H1 (cell line): ENCODE results near the gene KCNQ2. TPM values are rescaled to one million over a fixed set of nuclear protein-coding genes. Genes with fewer than 3 reads are reported as not detected.

Experiments used
- CTCF ChIA-PET: fragments of 300-600 bp; sonication (Branson Sonifier 250); formaldehyde crosslinking; loops from one replicate; lab custom pipeline; 2021; ENCODE audit not compliant: partially characterized antibody; lab: Charles Lee
- POLR2A ChIA-PET: fragments of 300-600 bp; sonication (Branson Sonifier 250); formaldehyde crosslinking; loops from one replicate; lab custom pipeline; 2021; ENCODE audit warnings: inconsistent platforms; ENCODE audit not compliant: partially characterized antibody; lab: Charles Lee
- DNase-seq, 2 experiments: peaks; one replicate each; pipeline versions ENCODE4 v3.0.0 to v3.0.0-alpha.2; 2010 to 2022; ENCODE audit warnings: low spot score in 2 of 2, low read depth in 1 of 2, mixed read lengths in 1 of 2
- FAIRE-seq: peaks from 2 replicates; lab custom pipeline; 2011; peaks lifted over from hg19 to GRCh38; lab: Jason Lieb, UNC
- H2AFZ ChIP-seq: 2 replicates; pipeline ENCODE4 v1.8.1; 2012; ENCODE audit warnings: low read length, inconsistent platforms
- H2AK5ac ChIP-seq: 2 replicates; pipeline ENCODE4 v1.6.1; 2013; ENCODE audit warnings: low read depth, low read length
- H2BK120ac ChIP-seq: replicated peaks from 2 replicates; pipeline ENCODE3; 2013; ENCODE audit warnings: low read depth, low read length, inconsistent platforms
- H2BK12ac ChIP-seq: 2 replicates; pipeline ENCODE4 v1.6.1; 2013; ENCODE audit warnings: low read depth, low read length
- H2BK15ac ChIP-seq: 2 replicates; pipeline ENCODE4 v1.6.1; 2013; ENCODE audit warnings: low read length
- H2BK20ac ChIP-seq: 2 replicates; pipeline ENCODE4 v1.6.1; 2013; ENCODE audit warnings: low read length
- H2BK5ac ChIP-seq: 2 replicates; pipeline ENCODE4 v1.6.1; 2013; ENCODE audit warnings: low read depth, low read length
- H3K14ac ChIP-seq: 2 replicates; pipeline ENCODE4 v1.6.1; 2013; ENCODE audit warnings: inconsistent platforms; ENCODE audit not compliant: insufficient read length
- H3K18ac ChIP-seq: 2 replicates; pipeline ENCODE4 v1.6.1; 2013; ENCODE audit warnings: low read length; ENCODE audit errors: extremely low read depth
- H3K23ac ChIP-seq: 2 replicates; pipeline ENCODE4 v1.6.1; 2013; ENCODE audit warnings: inconsistent platforms; ENCODE audit not compliant: insufficient read length
- H3K23me2 ChIP-seq: 2 replicates; pipeline ENCODE4 v1.6.1; 2013; ENCODE audit warnings: low read depth, low read length
- H3K27ac ChIP-seq: 2 replicates; pipeline ENCODE4 v1.6.1; 2011; ENCODE audit warnings: low read depth, low read length, inconsistent platforms
- H3K27me3 ChIP-seq, 4 experiments: replicated peaks in 1 of 4; 1 replicate in 1 of 4; 2 replicates in 3 of 4; pipeline versions ENCODE4 v1.6.1 to v1.8.1; 2011 to 2013; ENCODE audit warnings: low read length in 3 of 4, mild to moderate bottlenecking in 3 of 4, inconsistent platforms in 2 of 4, mixed read lengths in 2 of 4, moderate library complexity in 1 of 4; ENCODE audit not compliant: control insufficient read depth in 3 of 4, insufficient read depth in 3 of 4; ENCODE audit errors: extremely low read depth in 1 of 4
- H3K36me3 ChIP-seq, 4 experiments: 2 replicates each; pipeline versions ENCODE4 v1.6.1 to v1.8.1; 2011 to 2013; ENCODE audit warnings: mild to moderate bottlenecking in 4 of 4, low read length in 3 of 4, moderate library complexity in 2 of 4, control low read depth in 1 of 4, inconsistent platforms in 1 of 4; ENCODE audit not compliant: insufficient read depth in 4 of 4, control insufficient read depth in 2 of 4
- H3K4ac ChIP-seq: replicated peaks from 2 replicates; pipeline ENCODE3; 2013; ENCODE audit warnings: low read length, low read depth, mixed read lengths, inconsistent platforms; ENCODE audit not compliant: insufficient read length
- H3K4me1 ChIP-seq, 4 experiments: replicated peaks in 1 of 4; 1 replicate in 1 of 4; 2 replicates in 3 of 4; pipeline versions ENCODE4 v1.6.1 to v1.8.1; 2011 to 2013; ENCODE audit warnings: low read length in 3 of 4, inconsistent platforms in 2 of 4, mixed read lengths in 1 of 4; ENCODE audit not compliant: insufficient read depth in 4 of 4, control insufficient read depth in 3 of 4
- H3K4me2 ChIP-seq, 2 experiments: 2 replicates each; pipeline versions ENCODE4 v1.6.1 to v1.8.1; 2011 to 2013; ENCODE audit warnings: low read depth in 2 of 2, low read length in 2 of 2, control low read depth in 1 of 2, inconsistent platforms in 1 of 2, mild to moderate bottlenecking in 1 of 2; ENCODE audit not compliant: insufficient read depth in 1 of 2
- H3K4me3 ChIP-seq, 4 experiments: fragments of 200-600, 300-600 bp in 1 of 4; sonication (generic), shearing (Covaris generic), sonication (Bioruptor Twin) in 1 of 4; 2 replicates each; pipeline versions ENCODE4 v1.5.1 to v1.8.1; 2011 to 2016; ENCODE audit warnings: low read length in 4 of 4, low read depth in 3 of 4, control low read depth in 2 of 4, inconsistent platforms in 2 of 4, mild to moderate bottlenecking in 2 of 4, mixed read lengths in 1 of 4, moderate library complexity in 1 of 4; ENCODE audit not compliant: insufficient read depth in 2 of 4; ENCODE audit errors: extremely low read depth in 1 of 4
- H3K56ac ChIP-seq: replicated peaks from 2 replicates; pipeline ENCODE3; 2013; ENCODE audit warnings: low read depth, mild to moderate bottlenecking, mixed read lengths, low read length, inconsistent platforms; ENCODE audit not compliant: insufficient read length
- H3K79me1 ChIP-seq: 2 replicates; pipeline ENCODE4 v1.6.1; 2013; ENCODE audit warnings: low read depth, low read length, control low read depth
- H3K79me2 ChIP-seq, 2 experiments: 2 replicates each; pipeline versions ENCODE4 v1.6.1 to v1.8.1; 2012 to 2013; ENCODE audit warnings: low read length in 2 of 2, mild to moderate bottlenecking in 2 of 2, inconsistent platforms in 1 of 2; ENCODE audit not compliant: insufficient read depth in 2 of 2, control insufficient read depth in 1 of 2
- H3K9ac ChIP-seq, 4 experiments: replicated peaks in 1 of 4; 1 replicate in 1 of 4; 2 replicates in 3 of 4; pipeline versions ENCODE4 v1.6.1 to v1.8.1; 2011 to 2013; ENCODE audit warnings: low read depth in 3 of 4, low read length in 3 of 4, control low read depth in 2 of 4, mild to moderate bottlenecking in 2 of 4, moderate library complexity in 2 of 4, inconsistent platforms in 1 of 4; ENCODE audit errors: extremely low read depth in 1 of 4
- H3K9me3 ChIP-seq, 2 experiments: 2 replicates each; pipeline versions ENCODE4 v1.6.1 to v1.8.1; 2012 to 2013; ENCODE audit warnings: mild to moderate bottlenecking in 2 of 2, moderate library complexity in 2 of 2, control low read depth in 1 of 2, inconsistent platforms in 1 of 2, low read depth in 1 of 2, low read length in 1 of 2, mixed read lengths in 1 of 2; ENCODE audit not compliant: insufficient read depth in 2 of 2
- H4K20me1 ChIP-seq, 2 experiments: replicated peaks in 1 of 2; 2 replicates each; pipeline versions ENCODE3 to v1.8.1; 2011 to 2013; ENCODE audit warnings: inconsistent platforms in 2 of 2, low read length in 2 of 2, mild to moderate bottlenecking in 1 of 2; ENCODE audit not compliant: insufficient read depth in 2 of 2, control insufficient read depth in 1 of 2
- H4K5ac ChIP-seq: 2 replicates; pipeline ENCODE4 v1.6.1; 2013; ENCODE audit warnings: low read length, low read depth, mixed read lengths, inconsistent platforms; ENCODE audit not compliant: insufficient read length
- H4K8ac ChIP-seq: 2 replicates; pipeline ENCODE4 v1.8.0; 2013; ENCODE audit warnings: mild to moderate bottlenecking, moderate library complexity, low read length, inconsistent platforms; ENCODE audit not compliant: insufficient read depth; ENCODE audit errors: extremely low read depth
- H4K91ac ChIP-seq: replicated peaks from 2 replicates; pipeline ENCODE3; 2013; ENCODE audit warnings: low read length, mixed read lengths, inconsistent platforms; ENCODE audit not compliant: insufficient read length
- BACH1 ChIP-seq: IDR thresholded peaks from 2 replicates; pipeline ENCODE4 v1.6.1; 2012; ENCODE audit warnings: low read length, improper control_type of control experiment
- CHD1 ChIP-seq: IDR thresholded peaks from 2 replicates; pipeline ENCODE4 v1.6.1; 2012; ENCODE audit warnings: low read depth, low read length, improper control_type of control experiment
- GTF2F1 ChIP-seq: IDR thresholded peaks from 2 replicates; pipeline ENCODE4 v1.6.1; 2012; ENCODE audit warnings: low read depth, low read length, improper control_type of control experiment, borderline replicate concordance
- HDAC6 ChIP-seq: IDR thresholded peaks from one replicate; pipeline ENCODE4 v1.7.1; 2012; ENCODE audit warnings: low read depth, mild to moderate bottlenecking, inconsistent platforms, low read length, moderate library complexity
- JUND ChIP-seq: IDR thresholded peaks from 2 replicates; pipeline ENCODE4 v1.6.1; 2011; ENCODE audit warnings: mild to moderate bottlenecking, improper control_type of control experiment, low read length
- KDM5A ChIP-seq: fragments of 200-600 bp; IDR thresholded peaks from 2 replicates; pipeline ENCODE4 v1.7.1; 2012; ENCODE audit warnings: mild to moderate bottlenecking, low read length, inconsistent platforms, mixed read lengths
- RFX5 ChIP-seq: IDR thresholded peaks from 2 replicates; pipeline ENCODE4 v1.6.1; 2011; ENCODE audit warnings: low read depth, low read length, improper control_type of control experiment, borderline replicate concordance
- SRF ChIP-seq: IDR thresholded peaks from 2 replicates; pipeline ENCODE4 v1.6.1; 2011; ENCODE audit warnings: mild to moderate bottlenecking, low read depth, low read length, moderate library complexity
- WGBS, 2 experiments: shearing (Covaris generic) in 1 of 2; methylation state at CpG; one replicate each; pipeline versions ENCODE4 v1.1.6 to v1.1.7; 2013 to 2015; ENCODE audit warnings: low lambda C conversion rate in 2 of 2, mixed read lengths in 2 of 2, inconsistent platforms in 1 of 2, low coverage in 1 of 2, missing lambda C conversion rate in 1 of 2; ENCODE audit not compliant: insufficient replicate concordance in 2 of 2, insufficient coverage in 1 of 2, insufficient read length in 1 of 2; ENCODE audit errors: extremely low coverage in 1 of 2, missing lambda C conversion rate in 1 of 2; 5-methylcytosine and 5-hydroxymethylcytosine counted together
- polyA plus RNA-seq, 7 experiments: library from polyadenylated mRNA; depleted of rRNA in 3 of 7; stranded (reverse) in 5 of 7; unstranded in 2 of 7; fragments of >200 nt in 5 of 7; fragments of 200-250 nt in 2 of 7; gene quantifications; 1 replicate in 5 of 7; 2 replicates in 1 of 7; 4 replicates in 1 of 7; pipeline versions ENCODE4 v1.2.1 to v1.2.3, GENCODE V29; 2011 to 2013; ENCODE audit warnings: missing spikeins in 2 of 7, mixed read lengths in 2 of 7
- total RNA-seq: library from RNA; stranded (reverse); fragmentation: NEBNext Ultra II Directional; extraction: Animal tissue kit (Norgen Biotek cat#: 25700); gene quantifications from 2 replicates; pipeline ENCODE4 v1.2.1, GENCODE V29; 2021
- TF ChIP-seq, protein P1 (sequence below): IDR thresholded peaks from 2 replicates; pipeline ENCODE4 v1.6.1; 2011; ENCODE audit warnings: low read depth, mild to moderate bottlenecking, low read length; ENCODE audit not compliant: insufficient read depth

Gene KCNQ2
- total and polyA plus RNA-seq, 2 of the 8 experiments (the other 6 are each of a cell fraction or from before 2014, with no cell fraction given), result 82.6 to 243 TPM

DNA sequence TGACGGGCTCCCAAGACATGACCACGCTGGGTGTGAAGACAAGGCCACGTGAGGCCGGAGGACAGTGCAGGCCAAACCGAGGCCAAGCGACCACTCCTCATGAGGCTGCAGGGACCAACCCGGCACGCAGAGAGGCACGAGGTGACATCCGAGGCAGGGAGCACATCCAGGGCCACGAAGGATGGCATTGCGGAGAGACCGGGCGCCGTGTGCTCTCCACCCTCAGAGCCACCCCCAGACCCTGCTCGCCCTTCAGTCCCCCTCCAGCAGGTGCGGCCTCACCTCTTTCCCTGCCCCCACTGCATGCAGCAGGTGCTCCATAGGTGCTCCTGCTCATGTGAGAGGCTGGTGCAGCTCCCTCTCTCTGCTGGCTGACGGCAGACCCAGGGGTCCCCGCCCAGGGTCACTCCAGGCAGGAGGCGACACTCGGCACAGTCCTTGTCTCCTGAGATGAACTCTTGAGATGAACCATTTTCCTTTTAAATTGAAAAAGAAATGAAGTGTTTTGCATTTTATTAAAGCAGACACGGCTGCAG lies 77.5 kb downstream of the KCNQ2 start:
- Histone ChIP-seq H2BK12ac (peak overlapping the region; percentile 96; the same call in 1 of the 2 replicates), H3K9ac (no peak overlapping the region), H3K36me3 (0 out of 8 replicates have a peak, but pooled peaks cover 0 to 2% (median 0%) of the 10 kb centered on the region in 4 experiments), H4K91ac (peak overlapping the region; percentile 98), H4K5ac (peak overlapping the region; percentile 40), H3K23me2 (no peaks in the 10 kb centered on the region), H3K23ac (no peak overlapping the region), H3K4me2 (peak overlapping the region; percentile 26 to 43; a peak in 1 of 4 replicates), H3K4me1 (peaks cover 0 to 19% (median 18%) of the 10 kb centered on the region in 4 experiments; a peak in 6 of 7 replicates), H3K18ac (peak overlapping the region; percentile 96), H2AK5ac (peak overlapping the region; percentile 88; the same call in 1 of the 2 replicates), H2BK20ac (peak overlapping the region; percentile 90; the same call in 1 of the 2 replicates), H3K4ac (peak overlapping the region; percentile 99), H2BK120ac (peak overlapping the region; percentile 97), H3K4me3 (no peak overlapping the region), H3K79me1 (no peaks in the 10 kb centered on the region), H3K27ac (no peak overlapping the region), H3K27me3 (peaks cover 0 to 3% (median 0%) of the 10 kb centered on the region in 4 experiments; a peak in 1 of 7 replicates), H3K14ac (no peak overlapping the region), H2BK5ac (peak overlapping the region; percentile 88; the same call in 1 of the 2 replicates), H3K56ac (peak overlapping the region; percentile 18), H3K79me2 (no peaks in the 10 kb centered on the region), H3K9me3 (peaks cover 16 to 22% of the 10 kb centered on the region in 2 experiments; a peak in 3 of 4 replicates), H4K20me1 (no peaks in the 10 kb centered on the region), H2BK15ac (peak overlapping the region; percentile 97; the same call in 1 of the 2 replicates), H4K8ac (no peak overlapping the region; the same call in 1 of the 2 replicates), H2AFZ (no peak overlapping the region)
- ChIA-PET CTCF (interaction anchor here (1.2 to 6.3 kb wide), 3 partner anchors 15 to 85 kb away, joined by 3 to 67 read pairs (median 5); no protein-coding TSS in a partner anchor), POLR2A (interaction anchor here (2.1 kb wide), 1 partner anchor 17 kb away, joined by 7 read pairs; no protein-coding TSS in a partner anchor)
- WGBS, 2 experiments, result 84% methylated on average over 16 of the region's 22 CpGs; no CpG with 5 or more reads in 1 of the 2 experiments
- DNase-seq, result no peak
- no peak for FAIRE-seq
- TF ChIP-seq JUND (no peak), SRF (no peak), KDM5A (no peak), BACH1 (no peak), RFX5 (no peak), HDAC6 (no peak), CHD1 (no peak), GTF2F1 (no peak)
- TF ChIP-seq, protein P1, sequence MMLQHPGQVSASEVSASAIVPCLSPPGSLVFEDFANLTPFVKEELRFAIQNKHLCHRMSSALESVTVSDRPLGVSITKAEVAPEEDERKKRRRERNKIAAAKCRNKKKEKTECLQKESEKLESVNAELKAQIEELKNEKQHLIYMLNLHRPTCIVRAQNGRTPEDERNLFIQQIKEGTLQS, result no peak
